ENCODE measurements around the gene ZNF208. TPM values are rescaled to one million over a fixed set of nuclear protein-coding genes. Genes with fewer than 3 reads are reported as not detected.

ZNF208 gene
- total RNA-seq, 3 donors from 2014 or later (not counting 1 experiment from before 2014, with no cell fraction given) = 0.98 to 1.9 (median 1.2) TPM

GRCh38 chr19:21940684-21941083, 70.1 kb downstream of the ZNF208 start:
- peaks cover 4 to 8% of the 10 kb centered on the region in 2 donors for H3K9me3 Mint-ChIP-seq
- intact Hi-C loops (cut with micrococcal nuclease) = no loop called here
- no peak overlapping the region for H3K27ac Mint-ChIP-seq
- TF ChIP-seq CTCF (IDR thresholded peaks at IDR 0.05) = no peak
- Histone ChIP-seq H3K4me3 (ENCODE audit: low read length) (no peak overlapping the region), H3K27me3 (ENCODE audit: control insufficient read depth, insufficient read depth, low read length) (no peaks in the 10 kb centered on the region), H3K27ac (ENCODE audit: low read length) (no peak overlapping the region), H3K36me3 (ENCODE audit: control insufficient read depth, insufficient read depth, low read length) (no peaks in the 10 kb centered on the region), H3K4me1 (ENCODE audit: control insufficient read depth, insufficient read depth, low read length) (no peaks in the 10 kb centered on the region), H3K9me3 (ENCODE audit: control insufficient read depth, insufficient read depth, low read length) (peaks cover 10% of the 10 kb centered on the region)
- H3K27me3 Mint-ChIP-seq (ENCODE audit: low read depth in 2 of 2) = no peaks in the 10 kb centered on the region
- WGBS (ENCODE audit: insufficient coverage) = 81% methylated on average over 30 of the region's 30 CpGs
- no peaks in the 10 kb centered on the region for H3K36me3 Mint-ChIP-seq
- no peak for ATAC-seq
- H3K4me3 Mint-ChIP-seq = no peak overlapping the region
- DNase-seq = no peak
- H3K4me1 Mint-ChIP-seq = no peaks in the 10 kb centered on the region

GRCh38 chr19:21934593-21934992, 76.2 kb downstream of the ZNF208 start:
- Mint-ChIP-seq H3K36me3 (no peaks in the 10 kb centered on the region), H3K9me3 (peaks cover 4 to 8% of the 10 kb centered on the region in 2 donors), H3K4me1 (no peaks in the 10 kb centered on the region), H3K27ac (no peak overlapping the region), H3K27me3 (ENCODE audit: low read depth in 2 of 2) (no peaks in the 10 kb centered on the region), H3K4me3 (no peak overlapping the region)
- Histone ChIP-seq H3K4me3 (ENCODE audit: low read length) (no peak overlapping the region), H3K4me1 (ENCODE audit: control insufficient read depth, insufficient read depth, low read length) (no peaks in the 10 kb centered on the region), H3K27ac (ENCODE audit: low read length) (no peak overlapping the region), H3K36me3 (ENCODE audit: control insufficient read depth, insufficient read depth, low read length) (no peaks in the 10 kb centered on the region), H3K9me3 (ENCODE audit: control insufficient read depth, insufficient read depth, low read length) (peaks cover 17% of the 10 kb centered on the region), H3K27me3 (ENCODE audit: control insufficient read depth, insufficient read depth, low read length) (no peaks in the 10 kb centered on the region)
- intact Hi-C loops (cut with micrococcal nuclease) = no loop called here
- ATAC-seq (no peak), DNase-seq (no peak)
- no peak for TF ChIP-seq CTCF (IDR thresholded peaks at IDR 0.05)
- WGBS (ENCODE audit: insufficient coverage) = 66% methylated on average over 4 of the region's 4 CpGs

GRCh38 chr19:21934131-21934530, 76.6 kb downstream of the ZNF208 start:
- WGBS (ENCODE audit: insufficient coverage) = 97% methylated on average over 5 of the region's 5 CpGs
- ATAC-seq = no peak
- no peak for TF ChIP-seq CTCF (IDR thresholded peaks at IDR 0.05)
- Mint-ChIP-seq H3K4me3 (no peak overlapping the region), H3K27me3 (ENCODE audit: low read depth in 2 of 2) (no peaks in the 10 kb centered on the region), H3K36me3 (no peaks in the 10 kb centered on the region), H3K4me1 (no peaks in the 10 kb centered on the region), H3K27ac (no peak overlapping the region), H3K9me3 (peaks cover 5 to 8% of the 10 kb centered on the region in 2 donors)
- H3K4me3 ChIP-seq (ENCODE audit: low read length) = no peak overlapping the region
- intact Hi-C loops (cut with micrococcal nuclease) = no loop called here
- H3K36me3 ChIP-seq (ENCODE audit: control insufficient read depth, insufficient read depth, low read length) = no peaks in the 10 kb centered on the region
- peaks cover 17% of the 10 kb centered on the region for H3K9me3 ChIP-seq (ENCODE audit: control insufficient read depth, insufficient read depth, low read length)
- H3K27ac ChIP-seq (ENCODE audit: low read length) = no peak overlapping the region
- no peaks in the 10 kb centered on the region for H3K27me3 ChIP-seq (ENCODE audit: control insufficient read depth, insufficient read depth, low read length)
- H3K4me1 ChIP-seq (ENCODE audit: control insufficient read depth, insufficient read depth, low read length) = no peaks in the 10 kb centered on the region
- no peak for DNase-seq

- intact Hi-C loops (cut with micrococcal nuclease) = no loop called here
- 33% methylated on average over 2 of the region's 2 CpGs for WGBS (ENCODE audit: insufficient coverage)
- H3K36me3 Mint-ChIP-seq = peaks cover 18% of the 10 kb centered on the region
Measured at GRCh38 chr19:21922276-21922675, 88.5 kb downstream of the ZNF208 start.

More at GRCh38 chr19:21922276-21922675, 88.5 kb downstream of the ZNF208 start:
- Histone ChIP-seq H3K4me3 (ENCODE audit: low read length) (no peak overlapping the region), H3K27ac (ENCODE audit: low read length) (no peak overlapping the region), H3K4me1 (ENCODE audit: control insufficient read depth, insufficient read depth, low read length) (no peaks in the 10 kb centered on the region), H3K27me3 (ENCODE audit: control insufficient read depth, insufficient read depth, low read length) (no peaks in the 10 kb centered on the region), H3K9me3 (ENCODE audit: control insufficient read depth, insufficient read depth, low read length) (peaks cover 3% of the 10 kb centered on the region), H3K36me3 (ENCODE audit: control insufficient read depth, insufficient read depth, low read length) (no peaks in the 10 kb centered on the region)
- H3K4me1 Mint-ChIP-seq = no peaks in the 10 kb centered on the region
- no peak overlapping the region for H3K27ac Mint-ChIP-seq
- peaks cover 10 to 25% of the 10 kb centered on the region in 2 donors for H3K9me3 Mint-ChIP-seq
- no peak for TF ChIP-seq CTCF (IDR thresholded peaks at IDR 0.05)
- H3K27me3 Mint-ChIP-seq (ENCODE audit: low read depth in 2 of 2) = no peaks in the 10 kb centered on the region
- no peak overlapping the region for H3K4me3 Mint-ChIP-seq
- ATAC-seq = no peak
- DNase-seq = no peak
